H1 (cell line): ENCODE results near the gene PRPH2. TPM values are rescaled to one million over a fixed set of nuclear protein-coding genes. Genes with fewer than 3 reads are reported as not detected.
A peak's percentile ranks its signal among the peaks of the same experiment; 100 is the strongest.

Experiments
- CTCF ChIA-PET: fragments of 300-600 bp; sonication (Branson Sonifier 250); formaldehyde crosslinking; loops from one replicate; lab custom pipeline; 2021; ENCODE audit not compliant: partially characterized antibody; lab: Charles Lee
- POLR2A ChIA-PET: fragments of 300-600 bp; sonication (Branson Sonifier 250); formaldehyde crosslinking; loops from one replicate; lab custom pipeline; 2021; ENCODE audit warnings: inconsistent platforms; ENCODE audit not compliant: partially characterized antibody; lab: Charles Lee
- DNase-seq, 2 experiments: peaks; one replicate each; pipeline versions ENCODE4 v3.0.0 to v3.0.0-alpha.2; 2010 to 2022; ENCODE audit warnings: low spot score in 2 of 2, low read depth in 1 of 2, mixed read lengths in 1 of 2
- FAIRE-seq: peaks from 2 replicates; lab custom pipeline; 2011; peaks lifted over from hg19 to GRCh38; lab: Jason Lieb, UNC
- H2AFZ ChIP-seq: 2 replicates; pipeline ENCODE4 v1.8.1; 2012; ENCODE audit warnings: low read length, inconsistent platforms
- H2AK5ac ChIP-seq: 2 replicates; pipeline ENCODE4 v1.6.1; 2013; ENCODE audit warnings: low read depth, low read length
- H2BK120ac ChIP-seq: replicated peaks from 2 replicates; pipeline ENCODE3; 2013; ENCODE audit warnings: low read depth, low read length, inconsistent platforms
- H2BK12ac ChIP-seq: 2 replicates; pipeline ENCODE4 v1.6.1; 2013; ENCODE audit warnings: low read depth, low read length
- H2BK15ac ChIP-seq: 2 replicates; pipeline ENCODE4 v1.6.1; 2013; ENCODE audit warnings: low read length
- H2BK20ac ChIP-seq: 2 replicates; pipeline ENCODE4 v1.6.1; 2013; ENCODE audit warnings: low read length
- H2BK5ac ChIP-seq: 2 replicates; pipeline ENCODE4 v1.6.1; 2013; ENCODE audit warnings: low read depth, low read length
- H3K14ac ChIP-seq: 2 replicates; pipeline ENCODE4 v1.6.1; 2013; ENCODE audit warnings: inconsistent platforms; ENCODE audit not compliant: insufficient read length
- H3K18ac ChIP-seq: 2 replicates; pipeline ENCODE4 v1.6.1; 2013; ENCODE audit warnings: low read length; ENCODE audit errors: extremely low read depth
- H3K23ac ChIP-seq: 2 replicates; pipeline ENCODE4 v1.6.1; 2013; ENCODE audit warnings: inconsistent platforms; ENCODE audit not compliant: insufficient read length
- H3K23me2 ChIP-seq: 2 replicates; pipeline ENCODE4 v1.6.1; 2013; ENCODE audit warnings: low read depth, low read length
- H3K27ac ChIP-seq: 2 replicates; pipeline ENCODE4 v1.6.1; 2011; ENCODE audit warnings: low read depth, low read length, inconsistent platforms
- H3K27me3 ChIP-seq, 4 experiments: replicated peaks in 1 of 4; 1 replicate in 1 of 4; 2 replicates in 3 of 4; pipeline versions ENCODE4 v1.6.1 to v1.8.1; 2011 to 2013; ENCODE audit warnings: low read length in 3 of 4, mild to moderate bottlenecking in 3 of 4, inconsistent platforms in 2 of 4, mixed read lengths in 2 of 4, moderate library complexity in 1 of 4; ENCODE audit not compliant: control insufficient read depth in 3 of 4, insufficient read depth in 3 of 4; ENCODE audit errors: extremely low read depth in 1 of 4
- H3K36me3 ChIP-seq, 4 experiments: 2 replicates each; pipeline versions ENCODE4 v1.6.1 to v1.8.1; 2011 to 2013; ENCODE audit warnings: mild to moderate bottlenecking in 4 of 4, low read length in 3 of 4, moderate library complexity in 2 of 4, control low read depth in 1 of 4, inconsistent platforms in 1 of 4; ENCODE audit not compliant: insufficient read depth in 4 of 4, control insufficient read depth in 2 of 4
- H3K4ac ChIP-seq: replicated peaks from 2 replicates; pipeline ENCODE3; 2013; ENCODE audit warnings: low read length, low read depth, mixed read lengths, inconsistent platforms; ENCODE audit not compliant: insufficient read length
- H3K4me1 ChIP-seq, 4 experiments: replicated peaks in 1 of 4; 1 replicate in 1 of 4; 2 replicates in 3 of 4; pipeline versions ENCODE4 v1.6.1 to v1.8.1; 2011 to 2013; ENCODE audit warnings: low read length in 3 of 4, inconsistent platforms in 2 of 4, mixed read lengths in 1 of 4; ENCODE audit not compliant: insufficient read depth in 4 of 4, control insufficient read depth in 3 of 4
- H3K4me2 ChIP-seq, 2 experiments: 2 replicates each; pipeline versions ENCODE4 v1.6.1 to v1.8.1; 2011 to 2013; ENCODE audit warnings: low read depth in 2 of 2, low read length in 2 of 2, control low read depth in 1 of 2, inconsistent platforms in 1 of 2, mild to moderate bottlenecking in 1 of 2; ENCODE audit not compliant: insufficient read depth in 1 of 2
- H3K4me3 ChIP-seq, 4 experiments: fragments of 200-600, 300-600 bp in 1 of 4; sonication (generic), shearing (Covaris generic), sonication (Bioruptor Twin) in 1 of 4; 2 replicates each; pipeline versions ENCODE4 v1.5.1 to v1.8.1; 2011 to 2016; ENCODE audit warnings: low read length in 4 of 4, low read depth in 3 of 4, control low read depth in 2 of 4, inconsistent platforms in 2 of 4, mild to moderate bottlenecking in 2 of 4, mixed read lengths in 1 of 4, moderate library complexity in 1 of 4; ENCODE audit not compliant: insufficient read depth in 2 of 4; ENCODE audit errors: extremely low read depth in 1 of 4
- H3K56ac ChIP-seq: replicated peaks from 2 replicates; pipeline ENCODE3; 2013; ENCODE audit warnings: low read depth, mild to moderate bottlenecking, mixed read lengths, low read length, inconsistent platforms; ENCODE audit not compliant: insufficient read length
- H3K79me1 ChIP-seq: 2 replicates; pipeline ENCODE4 v1.6.1; 2013; ENCODE audit warnings: low read depth, low read length, control low read depth
- H3K79me2 ChIP-seq, 2 experiments: 2 replicates each; pipeline versions ENCODE4 v1.6.1 to v1.8.1; 2012 to 2013; ENCODE audit warnings: low read length in 2 of 2, mild to moderate bottlenecking in 2 of 2, inconsistent platforms in 1 of 2; ENCODE audit not compliant: insufficient read depth in 2 of 2, control insufficient read depth in 1 of 2
- H3K9ac ChIP-seq, 4 experiments: replicated peaks in 1 of 4; 1 replicate in 1 of 4; 2 replicates in 3 of 4; pipeline versions ENCODE4 v1.6.1 to v1.8.1; 2011 to 2013; ENCODE audit warnings: low read depth in 3 of 4, low read length in 3 of 4, control low read depth in 2 of 4, mild to moderate bottlenecking in 2 of 4, moderate library complexity in 2 of 4, inconsistent platforms in 1 of 4; ENCODE audit errors: extremely low read depth in 1 of 4
- H3K9me3 ChIP-seq, 2 experiments: 2 replicates each; pipeline versions ENCODE4 v1.6.1 to v1.8.1; 2012 to 2013; ENCODE audit warnings: mild to moderate bottlenecking in 2 of 2, moderate library complexity in 2 of 2, control low read depth in 1 of 2, inconsistent platforms in 1 of 2, low read depth in 1 of 2, low read length in 1 of 2, mixed read lengths in 1 of 2; ENCODE audit not compliant: insufficient read depth in 2 of 2
- H4K20me1 ChIP-seq, 2 experiments: replicated peaks in 1 of 2; 2 replicates each; pipeline versions ENCODE3 to v1.8.1; 2011 to 2013; ENCODE audit warnings: inconsistent platforms in 2 of 2, low read length in 2 of 2, mild to moderate bottlenecking in 1 of 2; ENCODE audit not compliant: insufficient read depth in 2 of 2, control insufficient read depth in 1 of 2
- H4K5ac ChIP-seq: 2 replicates; pipeline ENCODE4 v1.6.1; 2013; ENCODE audit warnings: low read length, low read depth, mixed read lengths, inconsistent platforms; ENCODE audit not compliant: insufficient read length
- H4K8ac ChIP-seq: 2 replicates; pipeline ENCODE4 v1.8.0; 2013; ENCODE audit warnings: mild to moderate bottlenecking, moderate library complexity, low read length, inconsistent platforms; ENCODE audit not compliant: insufficient read depth; ENCODE audit errors: extremely low read depth
- H4K91ac ChIP-seq: replicated peaks from 2 replicates; pipeline ENCODE3; 2013; ENCODE audit warnings: low read length, mixed read lengths, inconsistent platforms; ENCODE audit not compliant: insufficient read length
- HDAC6 ChIP-seq: IDR thresholded peaks from one replicate; pipeline ENCODE4 v1.7.1; 2012; ENCODE audit warnings: low read depth, mild to moderate bottlenecking, inconsistent platforms, low read length, moderate library complexity
- POLR2A ChIP-seq, 2 experiments: IDR thresholded peaks; 1 replicate in 1 of 2; 2 replicates in 1 of 2; pipeline ENCODE4 v1.6.1; 2011; ENCODE audit warnings: low read depth in 2 of 2, low read length in 2 of 2, mild to moderate bottlenecking in 2 of 2; ENCODE audit errors: control extremely low read depth in 1 of 2
- POLR2AphosphoS5 ChIP-seq: IDR thresholded peaks from 2 replicates; pipeline ENCODE4 v1.6.1; 2011; ENCODE audit warnings: low read depth, low read length
- TAF7 ChIP-seq: optimal IDR thresholded peaks from 2 replicates; pipeline ENCODE3; 2011; ENCODE audit warnings: low read depth, mild to moderate bottlenecking, inconsistent platforms, low read length, moderate library complexity, borderline replicate concordance
- TBP ChIP-seq: IDR thresholded peaks from 2 replicates; pipeline ENCODE4 v1.6.1; 2011; ENCODE audit warnings: low read depth, low read length, improper control_type of control experiment
- WGBS, 2 experiments: shearing (Covaris generic) in 1 of 2; methylation state at CpG; one replicate each; pipeline versions ENCODE4 v1.1.6 to v1.1.7; 2013 to 2015; ENCODE audit warnings: low lambda C conversion rate in 2 of 2, mixed read lengths in 2 of 2, inconsistent platforms in 1 of 2, low coverage in 1 of 2, missing lambda C conversion rate in 1 of 2; ENCODE audit not compliant: insufficient replicate concordance in 2 of 2, insufficient coverage in 1 of 2, insufficient read length in 1 of 2; ENCODE audit errors: extremely low coverage in 1 of 2, missing lambda C conversion rate in 1 of 2; 5-methylcytosine and 5-hydroxymethylcytosine counted together
- polyA plus RNA-seq, 7 experiments: library from polyadenylated mRNA; depleted of rRNA in 3 of 7; stranded (reverse) in 5 of 7; unstranded in 2 of 7; fragments of >200 nt in 5 of 7; fragments of 200-250 nt in 2 of 7; gene quantifications; 1 replicate in 5 of 7; 2 replicates in 1 of 7; 4 replicates in 1 of 7; pipeline versions ENCODE4 v1.2.1 to v1.2.3, GENCODE V29; 2011 to 2013; ENCODE audit warnings: missing spikeins in 2 of 7, mixed read lengths in 2 of 7
- total RNA-seq: library from RNA; stranded (reverse); fragmentation: NEBNext Ultra II Directional; extraction: Animal tissue kit (Norgen Biotek cat#: 25700); gene quantifications from 2 replicates; pipeline ENCODE4 v1.2.1, GENCODE V29; 2021
- TF ChIP-seq, protein P1 (sequence below): IDR thresholded peaks from 2 replicates; pipeline ENCODE4 v1.6.1; 2011; ENCODE audit warnings: low read length, improper control_type of control experiment

PRPH2 gene
- total and polyA plus RNA-seq, 2 of the 8 experiments (the other 6 are each of a cell fraction or from before 2014, with no cell fraction given) = 0.23 to 0.65 TPM

- H3K79me2 ChIP-seq = no peaks in the 10 kb centered on the region
- peak overlapping the region in 2 of 4 experiments; percentile 2 to 43; a peak in 3 of 8 replicates for H3K4me3 ChIP-seq
- H3K18ac ChIP-seq = 0 out of 2 replicates have a peak overlapping the region, but pooled peaks have one; percentile 1
- 73% methylated on average over 24 of the region's 24 CpGs; no CpG with 5 or more reads in 1 of the 2 experiments for WGBS, 2 experiments
- no peak overlapping the region for H2BK120ac ChIP-seq
- TF ChIP-seq, protein P1, sequence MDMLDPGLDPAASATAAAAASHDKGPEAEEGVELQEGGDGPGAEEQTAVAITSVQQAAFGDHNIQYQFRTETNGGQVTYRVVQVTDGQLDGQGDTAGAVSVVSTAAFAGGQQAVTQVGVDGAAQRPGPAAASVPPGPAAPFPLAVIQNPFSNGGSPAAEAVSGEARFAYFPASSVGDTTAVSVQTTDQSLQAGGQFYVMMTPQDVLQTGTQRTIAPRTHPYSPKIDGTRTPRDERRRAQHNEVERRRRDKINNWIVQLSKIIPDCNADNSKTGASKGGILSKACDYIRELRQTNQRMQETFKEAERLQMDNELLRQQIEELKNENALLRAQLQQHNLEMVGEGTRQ = no peak
- TF ChIP-seq POLR2AphosphoS5 = peak; percentile 78; the same call in 1 of the 2 replicates
- TF ChIP-seq TAF7 = peak; percentile 91
- peak in 1 of 2 experiments; percentile 63; a peak in 2 of 3 replicates for TF ChIP-seq POLR2A (IDR thresholded peaks at IDR 0.05; ENCODE audit: control extremely low read depth in 1 of 2, low read depth in 2 of 2, low read length in 2 of 2)
- TF ChIP-seq TBP = peak; percentile 66
- no peak for TF ChIP-seq HDAC6
- H3K56ac ChIP-seq = no peak overlapping the region
- ChIA-PET POLR2A (interaction anchor here (0.7 to 2.0 kb wide), 11 partner anchors 10 to 548 kb away, joined by 3 to 14 read pairs (median 4); partner anchors contain the start of genes RPL7L1 and UBR2), CTCF (interaction anchor here (1.3 to 6.1 kb wide), 5 partner anchors 10 to 194 kb away, joined by 5 to 41 read pairs (median 8); no protein-coding TSS in a partner anchor)
- FAIRE-seq (no peak), DNase-seq (peak in 1 of 2 experiments; percentile 57)
- no peaks in the 10 kb centered on the region for H3K27me3 ChIP-seq
- H2BK20ac ChIP-seq = no peak overlapping the region; the same call in 1 of the 2 replicates
- H3K4me2 ChIP-seq = peak overlapping the region; percentile 26 to 61; a peak in 3 of 4 replicates
- peak overlapping the region; percentile 56 for H4K91ac ChIP-seq
- H4K5ac ChIP-seq = no peak overlapping the region
- H4K8ac ChIP-seq = peak overlapping the region; percentile 86
- no peaks in the 10 kb centered on the region for H3K9me3 ChIP-seq
- H3K9ac ChIP-seq = 0 out of 7 replicates have a peak overlapping the region, but pooled peaks of 1 of the 4 experiments have one; percentile 1
- H3K4me1 ChIP-seq = peaks cover 0 to 6% (median 1%) of the 10 kb centered on the region in 4 experiments; a peak in 3 of 7 replicates
- peak overlapping the region; percentile 31; the same call in 1 of the 2 replicates for H2BK15ac ChIP-seq
- no peak overlapping the region for H3K23ac ChIP-seq
- H3K36me3 ChIP-seq = no peaks in the 10 kb centered on the region
- no peak overlapping the region for H3K4ac ChIP-seq
- no peaks in the 10 kb centered on the region for H3K79me1 ChIP-seq
- no peak overlapping the region for H3K27ac ChIP-seq
- H2BK12ac ChIP-seq = peak overlapping the region; percentile 32; the same call in 1 of the 2 replicates
- H2BK5ac ChIP-seq = peak overlapping the region; percentile 57; the same call in 1 of the 2 replicates
- H3K23me2 ChIP-seq = peaks cover 2% of the 10 kb centered on the region; the same call in 1 of the 2 replicates
- no peak overlapping the region for H3K14ac ChIP-seq
- H2AFZ ChIP-seq = peak overlapping the region; percentile 98
- H2AK5ac ChIP-seq = no peak overlapping the region
- no peaks in the 10 kb centered on the region for H4K20me1 ChIP-seq
Observed at GRCh38 chr6:42704251-42704936, 18.0 kb downstream of the PRPH2 start.
